Immature natural killer cell (primary cell): ENCODE data around the gene PTPN3. TPM values are rescaled to one million over a fixed set of nuclear protein-coding genes. Genes with fewer than 3 reads are reported as not detected.

Source experiments
- DNase-seq, 3 donors: peaks; one replicate each; pipeline ENCODE4 v3.0.0; 2022; ENCODE audit warnings: mixed read lengths in 1 of 3
- H3K27ac Mint-ChIP-seq, 6 donors: one replicate each; pipeline ENCODE4 v1.8.0; 2020; ENCODE audit warnings: mixed read lengths in 6 of 6, mild to moderate bottlenecking in 5 of 6, inconsistent platforms in 4 of 6, moderate library complexity in 3 of 6
- H3K27me3 Mint-ChIP-seq, 3 donors: one replicate each; pipeline ENCODE4 v1.8.0; 2020 to 2021; ENCODE audit warnings: low read depth in 3 of 3, mild to moderate bottlenecking in 3 of 3, mixed read lengths in 3 of 3, moderate library complexity in 3 of 3, inconsistent platforms in 1 of 3
- H3K36me3 Mint-ChIP-seq, 3 donors: one replicate each; pipeline ENCODE4 v1.8.0; 2020; ENCODE audit warnings: mixed read lengths in 3 of 3, inconsistent platforms in 2 of 3, mild to moderate bottlenecking in 2 of 3
- H3K4me1 Mint-ChIP-seq, 2 donors: one replicate each; pipeline ENCODE4 v1.8.0; 2020; ENCODE audit warnings: inconsistent platforms in 2 of 2, mild to moderate bottlenecking in 2 of 2, mixed read lengths in 2 of 2, moderate library complexity in 1 of 2
- H3K4me3 Mint-ChIP-seq, 5 donors: one replicate each; pipeline ENCODE4 v1.8.0; 2020; ENCODE audit warnings: mild to moderate bottlenecking in 5 of 5, mixed read lengths in 5 of 5, inconsistent platforms in 3 of 5, moderate library complexity in 3 of 5
- H3K9me3 Mint-ChIP-seq, 6 donors: one replicate each; pipeline ENCODE4 v1.8.0; 2020; ENCODE audit warnings: mild to moderate bottlenecking in 6 of 6, mixed read lengths in 6 of 6, inconsistent platforms in 4 of 6, moderate library complexity in 3 of 6
- polyA plus RNA-seq, 3 donors: library from polyadenylated mRNA; unstranded; fragments of 300-500 nt; fragmentation: Illumina TruSeq; gene quantifications; one replicate each; pipeline ENCODE4 v1.2.3, GENCODE V29; 2021

The PTPN3 gene
- polyA plus RNA-seq, 3 donors from 2014 or later, result not detected

DNA sequence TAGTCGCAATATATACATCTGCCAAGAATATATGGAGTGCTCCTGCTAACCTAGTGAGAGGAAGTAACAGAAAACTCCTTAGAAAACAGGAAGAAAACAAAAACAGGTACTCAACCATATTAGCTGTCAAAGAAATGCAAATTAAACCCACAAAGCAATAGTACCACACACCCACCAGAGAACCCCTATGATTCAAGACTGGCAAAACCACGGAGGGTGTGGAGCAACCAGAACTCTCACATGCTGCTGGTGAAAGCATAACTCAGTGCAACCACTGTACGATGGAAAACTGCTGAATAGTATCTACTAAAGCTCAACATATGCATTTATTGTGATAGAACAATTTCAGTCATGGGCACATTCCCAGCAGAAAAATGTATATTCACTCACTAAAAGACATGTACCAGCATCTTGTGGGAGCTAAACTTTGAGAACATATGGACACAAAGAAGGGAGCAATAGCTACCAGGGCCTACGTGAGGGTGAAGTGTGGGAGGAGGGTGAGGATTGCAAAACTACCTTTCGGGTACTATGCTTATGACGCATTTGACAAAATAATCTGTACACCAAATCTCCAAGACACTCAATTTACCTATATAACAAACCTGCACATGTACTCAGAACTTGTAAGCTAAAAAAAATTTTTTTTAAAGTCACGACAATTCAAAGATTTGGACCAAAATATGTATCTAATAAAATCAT is 34.0 kb downstream of the PTPN3 start:
- H3K36me3 Mint-ChIP-seq, result no peaks in the 10 kb centered on the region
- H3K4me3 Mint-ChIP-seq, result no peak overlapping the region
- no peaks in the 10 kb centered on the region for H3K4me1 Mint-ChIP-seq

DNA sequence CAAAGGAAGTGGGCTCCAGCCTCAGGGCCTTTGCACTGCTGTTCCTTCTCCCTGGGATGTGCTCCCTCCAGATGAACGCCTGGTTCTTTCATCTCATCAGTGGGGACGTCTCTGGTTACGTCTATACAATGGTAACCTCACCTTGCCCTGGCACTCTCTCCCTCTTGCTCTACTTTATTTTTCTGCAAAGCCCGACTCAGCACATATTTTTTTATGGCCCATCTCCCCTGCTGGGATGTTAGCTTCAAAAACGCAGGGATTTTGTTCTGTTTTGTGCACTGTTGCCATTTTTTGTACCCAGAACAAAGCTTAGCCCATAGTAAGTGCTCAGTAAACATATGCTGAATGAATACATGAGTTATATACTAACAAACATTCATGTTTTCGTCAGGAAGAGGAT is 37.5 kb downstream of the PTPN3 start:
- H3K9me3 Mint-ChIP-seq, result peaks cover 0 to 2% (median 0%) of the 10 kb centered on the region in 6 donors
- no peak overlapping the region for H3K4me3 Mint-ChIP-seq
- no peaks in the 10 kb centered on the region for H3K36me3 Mint-ChIP-seq
- no peak for DNase-seq
- H3K4me1 Mint-ChIP-seq, result no peaks in the 10 kb centered on the region
- H3K27me3 Mint-ChIP-seq, result peaks cover 2 to 10% (median 6%) of the 10 kb centered on the region in 3 donors
- no peak overlapping the region for H3K27ac Mint-ChIP-seq

More for the DNA sequence above, 34.0 kb downstream of the PTPN3 start:
- Mint-ChIP-seq H3K27ac (no peak overlapping the region), H3K9me3 (peaks cover 0 to 2% (median 0%) of the 10 kb centered on the region in 6 donors), H3K27me3 (peaks cover 4 to 8% (median 5%) of the 10 kb centered on the region in 3 donors)
- no peak for DNase-seq

DNA sequence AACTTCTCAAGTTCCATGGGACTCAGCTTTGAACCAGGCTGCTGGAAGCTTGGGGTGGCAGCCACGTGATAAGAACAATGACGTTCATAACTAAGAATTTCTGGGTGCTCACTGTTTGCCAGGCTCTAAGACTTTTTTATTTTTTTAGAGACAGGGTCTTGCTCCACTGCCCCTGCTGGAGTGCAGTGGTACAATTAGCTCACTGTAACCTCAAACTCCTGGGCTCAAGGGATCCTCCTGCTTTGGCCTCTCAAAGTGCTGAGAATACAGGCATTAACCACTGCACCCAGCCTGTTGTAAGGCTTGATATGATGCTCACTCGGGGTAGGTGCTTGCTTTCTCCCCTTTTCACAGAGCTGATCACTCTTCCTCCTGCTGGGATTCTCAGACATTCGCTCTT is 38.7 kb downstream of the PTPN3 start:
- Mint-ChIP-seq H3K4me3 (no peak overlapping the region), H3K9me3 (peaks cover 0 to 2% (median 0%) of the 10 kb centered on the region in 6 donors), H3K4me1 (no peaks in the 10 kb centered on the region), H3K36me3 (no peaks in the 10 kb centered on the region), H3K27me3 (peaks cover 2 to 9% (median 7%) of the 10 kb centered on the region in 3 donors), H3K27ac (no peak overlapping the region)
- DNase-seq, result no peak

DNA sequence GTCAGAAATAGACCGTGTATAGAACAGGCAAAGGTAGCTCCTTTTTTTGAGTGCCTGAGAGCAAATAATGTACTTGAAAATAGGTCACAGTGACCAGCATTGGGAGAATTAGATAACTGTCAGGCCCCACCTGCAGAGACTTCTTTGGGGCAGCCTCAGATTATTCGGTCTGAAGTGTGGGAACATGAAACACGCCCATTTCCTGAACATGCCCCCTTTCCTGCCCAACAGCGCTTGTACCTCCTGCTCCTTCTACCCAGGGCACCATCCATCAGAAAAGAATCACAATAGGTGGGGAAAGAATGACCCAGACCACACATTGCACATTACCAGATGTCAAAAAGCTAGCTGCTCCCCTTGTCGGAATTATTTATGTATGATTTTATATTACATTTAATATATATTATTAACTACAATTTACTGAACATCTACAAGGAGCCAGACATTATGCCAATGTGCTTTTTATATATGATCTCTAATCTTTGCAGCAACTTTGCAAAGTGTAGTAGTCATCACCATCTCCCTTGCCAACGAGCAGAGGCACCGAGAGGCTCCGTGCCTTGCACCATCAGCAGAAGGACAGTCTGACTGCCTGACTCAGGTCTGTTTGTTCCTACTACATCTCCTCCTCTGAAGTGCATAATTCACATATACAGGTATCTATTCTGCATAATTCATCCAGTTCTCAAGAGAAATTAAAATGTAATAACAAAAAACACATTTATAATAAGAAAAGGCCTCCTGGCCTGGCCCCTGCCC is 39.5 kb downstream of the PTPN3 start:
- DNase-seq, result no peak

DNA sequence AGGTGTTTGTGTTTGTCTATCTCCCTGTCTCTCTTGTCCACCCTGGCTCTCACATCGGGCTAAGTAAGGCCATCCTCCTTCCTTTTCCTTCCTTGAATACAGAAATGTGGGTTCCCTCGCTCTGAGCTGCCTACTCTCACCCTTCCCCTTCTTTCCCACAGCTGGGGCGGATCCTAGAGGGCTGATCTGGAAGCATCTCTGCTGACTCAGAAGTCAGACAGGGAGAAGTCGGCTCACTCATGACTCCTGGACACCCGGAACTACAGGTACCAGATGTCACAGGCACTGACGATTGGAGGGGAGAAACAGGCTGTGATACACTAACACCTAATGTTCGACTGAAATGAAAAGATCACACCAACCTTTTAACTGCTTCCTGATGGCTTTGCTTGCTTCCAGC is 41.3 kb downstream of the PTPN3 start:
- Mint-ChIP-seq H3K9me3 (peaks cover 0 to 3% (median 0%) of the 10 kb centered on the region in 6 donors), H3K4me3 (no peak overlapping the region), H3K36me3 (no peaks in the 10 kb centered on the region), H3K27me3 (peaks cover 3 to 8% (median 6%) of the 10 kb centered on the region in 3 donors), H3K4me1 (no peaks in the 10 kb centered on the region), H3K27ac (no peak overlapping the region)
- no peak for DNase-seq

More for the DNA sequence above, 39.5 kb downstream of the PTPN3 start:
- peaks cover 3 to 9% (median 7%) of the 10 kb centered on the region in 3 donors for H3K27me3 Mint-ChIP-seq
- H3K27ac Mint-ChIP-seq, result no peak overlapping the region
- peaks cover 0 to 4% (median 0%) of the 10 kb centered on the region in 6 donors for H3K9me3 Mint-ChIP-seq
- H3K36me3 Mint-ChIP-seq, result no peaks in the 10 kb centered on the region
- no peaks in the 10 kb centered on the region for H3K4me1 Mint-ChIP-seq
- no peak overlapping the region for H3K4me3 Mint-ChIP-seq

DNA sequence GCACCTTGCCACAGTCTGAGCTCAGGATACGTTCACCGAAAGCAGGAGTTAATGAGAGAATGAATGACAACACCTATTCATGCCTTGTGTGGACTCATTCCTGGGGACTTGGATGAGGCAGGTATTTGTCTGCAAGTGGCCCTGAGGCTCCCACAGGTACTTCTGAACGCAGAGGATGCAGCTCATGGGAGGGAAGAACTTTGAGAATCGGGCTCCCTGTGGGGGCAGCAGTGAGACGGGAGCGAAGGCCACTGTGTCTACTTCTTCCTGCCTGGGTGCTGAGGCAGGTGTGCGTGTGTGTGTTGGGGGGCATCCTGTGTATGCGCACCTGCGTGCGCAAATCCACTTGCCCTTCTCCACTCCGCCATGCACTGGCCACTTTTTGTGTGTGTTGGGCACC is 42.2 kb downstream of the PTPN3 start:
- H3K4me1 Mint-ChIP-seq, result no peaks in the 10 kb centered on the region
- H3K27me3 Mint-ChIP-seq, result peaks cover 3 to 8% (median 6%) of the 10 kb centered on the region in 3 donors

DNA sequence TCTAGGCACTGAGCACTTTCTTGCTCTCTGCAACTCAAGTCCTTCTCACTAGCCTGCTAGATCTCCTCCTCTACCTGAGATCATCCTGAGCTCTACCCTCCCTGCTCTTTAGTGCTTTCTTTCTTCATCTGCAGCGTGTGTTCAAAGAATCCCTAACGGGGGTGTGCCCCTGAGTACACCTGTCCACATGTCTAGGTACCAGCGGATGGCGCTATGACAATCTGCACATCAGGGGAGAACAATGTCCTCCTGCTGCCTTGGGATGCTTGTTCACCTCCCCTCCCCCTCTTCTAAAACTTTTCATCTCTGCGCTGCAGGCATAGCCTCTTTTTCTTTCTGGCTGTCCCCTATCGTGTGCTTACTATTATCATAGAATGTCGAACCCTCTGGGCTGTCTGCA is 42.7 kb downstream of the PTPN3 start:
- H3K27ac Mint-ChIP-seq, result no peak overlapping the region
- peaks cover 3 to 8% (median 6%) of the 10 kb centered on the region in 3 donors for H3K27me3 Mint-ChIP-seq
- H3K4me1 Mint-ChIP-seq, result no peaks in the 10 kb centered on the region
- peaks cover 0 to 3% (median 0%) of the 10 kb centered on the region in 6 donors for H3K9me3 Mint-ChIP-seq
- no peaks in the 10 kb centered on the region for H3K36me3 Mint-ChIP-seq
- H3K4me3 Mint-ChIP-seq, result no peak overlapping the region
- no peak for DNase-seq

More for the DNA sequence above, 42.2 kb downstream of the PTPN3 start:
- Mint-ChIP-seq H3K4me3 (no peak overlapping the region), H3K9me3 (peaks cover 0 to 3% (median 0%) of the 10 kb centered on the region in 6 donors), H3K27ac (no peak overlapping the region), H3K36me3 (no peaks in the 10 kb centered on the region)
- no peak for DNase-seq

DNA sequence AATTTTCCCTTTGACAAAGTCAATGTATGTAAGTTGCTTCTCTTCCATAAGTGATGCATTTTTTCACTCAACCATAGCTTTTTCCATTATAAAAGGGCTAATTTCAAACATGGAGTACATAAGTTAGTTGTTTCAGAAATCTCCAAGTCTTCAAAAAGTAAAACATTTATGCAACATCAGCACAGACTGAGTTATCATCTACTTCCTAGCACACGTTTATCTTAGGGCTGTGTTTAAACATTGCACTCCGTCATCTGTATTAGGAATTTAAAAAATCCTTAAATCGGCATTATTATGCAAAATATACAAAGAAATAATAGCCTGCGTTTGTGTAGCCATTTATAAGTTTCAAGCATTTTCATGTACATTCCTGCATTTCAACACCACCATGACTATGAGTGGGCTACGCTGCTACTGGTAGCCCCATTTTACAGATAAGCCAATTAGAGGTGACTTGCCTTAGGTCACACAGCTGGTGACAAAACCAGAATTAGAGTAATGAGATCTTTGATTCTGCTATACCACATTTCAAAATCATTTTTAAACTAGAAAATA is 43.4 kb downstream of the PTPN3 start:
- Mint-ChIP-seq H3K9me3 (peaks cover 0 to 3% (median 0%) of the 10 kb centered on the region in 6 donors), H3K27me3 (peaks cover 1 to 6% (median 4%) of the 10 kb centered on the region in 3 donors), H3K4me3 (no peak overlapping the region), H3K36me3 (no peaks in the 10 kb centered on the region), H3K27ac (no peak overlapping the region), H3K4me1 (no peaks in the 10 kb centered on the region)
- DNase-seq, result no peak

DNA sequence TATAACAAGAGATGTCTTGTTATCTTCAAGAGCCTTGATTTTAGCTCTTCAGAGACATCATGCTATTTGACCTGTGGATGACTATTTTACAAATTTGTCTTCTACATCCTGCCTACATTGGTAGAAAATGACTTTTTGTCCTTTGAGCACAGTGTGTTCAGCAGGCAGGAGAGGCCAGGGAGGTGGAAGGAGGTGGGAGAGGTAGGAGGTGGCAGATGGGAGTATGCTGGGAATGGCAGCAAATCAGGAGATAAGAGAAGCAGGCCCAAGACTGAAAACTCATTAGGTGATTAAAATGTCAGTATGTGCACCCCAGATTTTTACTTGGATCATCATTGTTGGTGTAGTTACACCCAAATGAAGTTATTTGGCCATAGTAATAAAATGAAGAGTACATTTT is 44.1 kb downstream of the PTPN3 start:
- Mint-ChIP-seq H3K4me3 (no peak overlapping the region), H3K9me3 (peaks cover 0 to 3% (median 0%) of the 10 kb centered on the region in 6 donors)
- no peak for DNase-seq

DNA sequence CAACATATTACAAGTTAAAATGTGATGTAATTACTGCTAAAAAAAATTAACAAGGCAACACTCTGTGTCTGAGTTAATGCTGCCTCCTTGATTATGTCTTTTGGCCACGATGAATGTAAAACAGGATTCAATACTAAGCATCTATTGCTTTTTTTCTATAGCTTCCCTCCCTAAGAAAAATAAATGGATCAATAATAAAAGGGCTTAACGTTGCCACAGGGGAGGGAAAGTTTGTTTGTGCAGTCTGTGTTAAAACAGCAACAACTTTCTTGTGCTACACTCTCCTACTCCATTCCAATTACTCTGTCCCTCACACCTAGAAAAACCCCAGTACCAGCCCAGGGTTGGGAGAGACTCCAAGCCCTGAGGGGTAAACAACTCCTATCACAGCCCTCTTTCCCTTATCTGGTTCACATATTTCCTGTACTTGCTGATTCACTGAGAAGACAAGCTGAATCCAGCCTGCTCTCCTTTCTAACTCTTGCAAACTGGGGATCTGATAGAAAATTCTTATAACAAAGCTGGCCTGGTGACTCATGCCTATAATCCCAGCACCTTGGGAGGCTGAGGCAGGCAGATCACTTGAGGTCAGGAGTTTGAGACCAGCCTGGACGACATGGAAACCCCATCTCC is 44.8 kb downstream of the PTPN3 start:
- H3K27me3 Mint-ChIP-seq, result peaks cover 1 to 5% (median 4%) of the 10 kb centered on the region in 3 donors
- H3K9me3 Mint-ChIP-seq, result peaks cover 0 to 3% (median 0%) of the 10 kb centered on the region in 6 donors
- H3K27ac Mint-ChIP-seq, result no peak overlapping the region
- H3K4me3 Mint-ChIP-seq, result no peak overlapping the region
- no peak for DNase-seq
- no peaks in the 10 kb centered on the region for H3K36me3 Mint-ChIP-seq
- no peaks in the 10 kb centered on the region for H3K4me1 Mint-ChIP-seq

More for the DNA sequence above, 44.1 kb downstream of the PTPN3 start:
- no peaks in the 10 kb centered on the region for H3K36me3 Mint-ChIP-seq
- H3K27me3 Mint-ChIP-seq, result peaks cover 1 to 5% (median 4%) of the 10 kb centered on the region in 3 donors
- no peaks in the 10 kb centered on the region for H3K4me1 Mint-ChIP-seq
- no peak overlapping the region for H3K27ac Mint-ChIP-seq

DNA sequence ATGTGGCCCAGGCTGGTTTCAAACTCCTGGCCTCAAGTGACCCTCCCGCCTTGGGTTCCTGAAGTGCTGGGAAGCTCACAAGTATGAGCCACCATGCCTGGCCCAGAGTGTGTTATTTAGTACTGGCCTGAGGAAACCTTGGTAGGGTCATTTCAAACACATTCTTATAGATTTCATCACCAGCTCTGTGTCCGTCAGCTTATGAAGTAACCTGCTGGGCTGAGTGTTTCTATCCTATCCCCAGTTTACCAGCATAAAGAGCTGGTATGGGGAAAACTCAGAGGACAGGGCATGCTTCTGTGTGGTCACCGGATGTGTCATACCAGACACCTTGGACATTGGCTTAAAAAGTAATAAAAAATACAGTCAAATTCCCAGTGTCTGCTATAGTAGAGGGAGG is 45.3 kb downstream of the PTPN3 start:
- no peak for DNase-seq
- Mint-ChIP-seq H3K4me3 (no peak overlapping the region), H3K27me3 (peaks cover 1 to 5% (median 4%) of the 10 kb centered on the region in 3 donors), H3K4me1 (no peaks in the 10 kb centered on the region), H3K36me3 (no peaks in the 10 kb centered on the region), H3K9me3 (peaks cover 0 to 3% (median 0%) of the 10 kb centered on the region in 6 donors), H3K27ac (no peak overlapping the region)

DNA sequence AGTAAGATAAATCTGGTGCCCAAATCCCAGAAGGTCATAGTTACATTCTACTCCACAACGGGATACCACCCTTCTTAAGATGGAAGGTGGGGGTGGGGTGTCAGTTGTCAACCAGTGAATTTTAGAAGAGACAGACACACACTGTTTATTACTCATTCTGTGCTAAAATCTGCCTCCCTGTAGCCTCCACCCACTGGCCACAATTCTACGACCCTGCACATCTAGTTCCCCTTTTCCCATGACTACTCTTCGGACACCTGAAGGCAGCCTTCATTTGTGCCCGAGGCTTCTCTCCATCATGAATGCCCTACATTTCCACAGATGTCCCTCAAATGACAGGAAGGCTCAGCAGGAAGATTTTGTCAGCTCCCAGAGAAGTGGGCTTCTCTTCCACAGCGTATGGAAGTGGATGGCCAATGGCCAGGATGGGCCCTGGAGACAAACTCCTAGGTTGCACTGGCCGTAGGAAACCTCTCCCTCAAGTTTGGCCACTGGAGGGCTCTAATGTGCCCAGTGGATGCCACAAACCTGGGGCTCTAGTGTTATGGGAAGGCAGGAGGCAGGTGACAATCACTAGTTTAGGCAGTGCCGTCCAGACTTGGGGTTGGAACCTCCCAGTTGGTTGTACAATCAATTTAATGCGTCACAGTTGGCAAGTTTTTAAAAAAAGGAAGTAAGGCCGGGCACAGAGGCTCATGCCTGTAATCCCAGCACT is 46.6 kb downstream of the PTPN3 start:
- Mint-ChIP-seq H3K27me3 (peaks cover 1 to 4% (median 3%) of the 10 kb centered on the region in 3 donors), H3K9me3 (peaks cover 0 to 3% (median 0%) of the 10 kb centered on the region in 6 donors), H3K4me3 (no peak overlapping the region), H3K4me1 (no peaks in the 10 kb centered on the region), H3K27ac (no peak overlapping the region), H3K36me3 (no peaks in the 10 kb centered on the region)
- DNase-seq, result no peak

DNA sequence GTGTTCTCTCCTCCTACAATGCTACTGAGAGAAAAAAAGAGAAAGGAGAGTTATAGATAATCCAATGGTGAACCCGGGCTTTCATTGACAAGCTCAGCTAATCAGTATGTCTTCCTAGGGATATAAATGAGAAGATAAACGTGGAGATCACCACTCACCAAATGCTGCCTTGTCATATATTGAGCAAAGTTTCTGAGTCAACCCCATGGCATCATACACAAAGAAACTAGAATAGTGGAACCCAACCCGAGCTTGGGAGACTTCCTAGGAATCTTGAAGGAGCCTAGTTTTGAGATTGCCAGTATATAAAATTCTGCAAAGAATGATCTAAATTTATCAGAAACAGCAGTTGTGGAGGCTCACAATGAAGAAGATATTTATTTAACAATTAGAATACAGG is 47.8 kb downstream of the PTPN3 start:
- no peak for DNase-seq
- H3K36me3 Mint-ChIP-seq, result no peaks in the 10 kb centered on the region

More for the DNA sequence above, 47.8 kb downstream of the PTPN3 start:
- Mint-ChIP-seq H3K4me1 (no peaks in the 10 kb centered on the region), H3K27ac (no peak overlapping the region), H3K4me3 (no peak overlapping the region), H3K9me3 (peaks cover 0 to 3% (median 0%) of the 10 kb centered on the region in 6 donors), H3K27me3 (peaks cover 1 to 3% (median 2%) of the 10 kb centered on the region in 3 donors)
